ENCODE data around the gene FYCO1. TPM values are rescaled to one million over a fixed set of nuclear protein-coding genes. Genes with fewer than 3 reads are reported as not detected.

The FYCO1 gene
- total and polyA plus RNA-seq, 10 donors = 5.2 to 40.1 (median 30.5) TPM

DNA sequence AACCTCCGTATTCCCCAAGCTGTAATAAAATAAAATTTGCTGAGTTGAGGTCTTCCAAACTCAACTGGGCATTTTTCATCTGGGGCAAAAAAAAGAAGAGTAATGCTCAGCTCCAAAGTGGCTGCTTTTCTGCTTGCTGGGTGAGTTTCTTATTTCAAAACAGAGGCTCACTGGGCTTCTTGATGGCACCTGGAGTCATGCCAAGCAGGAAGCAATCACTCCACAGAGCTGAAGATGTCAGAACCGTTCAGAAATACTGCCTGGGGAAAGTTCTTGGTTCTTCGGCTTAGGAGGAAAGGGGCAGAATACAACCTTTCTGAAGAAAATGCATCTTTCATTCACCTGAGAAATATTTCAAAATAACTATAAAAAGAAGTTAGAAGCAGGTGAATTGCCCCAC is 105.2 kb downstream of the FYCO1 start:
- Histone ChIP-seq H3K27me3 (replicated peaks in 1 of 7) (no peaks in the 10 kb centered on the region), H3K4me1 (peaks cover 2 to 63% (median 17%) of the 10 kb centered on the region in 6 donors), H3K36me3 (no peaks in the 10 kb centered on the region), H3K4me3 (peak overlapping the region in 1 of 8 donors; percentile 0), H3K9me3 (no peaks in the 10 kb centered on the region), H3K27ac (no peak overlapping the region)
- TF ChIP-seq, protein P1, sequence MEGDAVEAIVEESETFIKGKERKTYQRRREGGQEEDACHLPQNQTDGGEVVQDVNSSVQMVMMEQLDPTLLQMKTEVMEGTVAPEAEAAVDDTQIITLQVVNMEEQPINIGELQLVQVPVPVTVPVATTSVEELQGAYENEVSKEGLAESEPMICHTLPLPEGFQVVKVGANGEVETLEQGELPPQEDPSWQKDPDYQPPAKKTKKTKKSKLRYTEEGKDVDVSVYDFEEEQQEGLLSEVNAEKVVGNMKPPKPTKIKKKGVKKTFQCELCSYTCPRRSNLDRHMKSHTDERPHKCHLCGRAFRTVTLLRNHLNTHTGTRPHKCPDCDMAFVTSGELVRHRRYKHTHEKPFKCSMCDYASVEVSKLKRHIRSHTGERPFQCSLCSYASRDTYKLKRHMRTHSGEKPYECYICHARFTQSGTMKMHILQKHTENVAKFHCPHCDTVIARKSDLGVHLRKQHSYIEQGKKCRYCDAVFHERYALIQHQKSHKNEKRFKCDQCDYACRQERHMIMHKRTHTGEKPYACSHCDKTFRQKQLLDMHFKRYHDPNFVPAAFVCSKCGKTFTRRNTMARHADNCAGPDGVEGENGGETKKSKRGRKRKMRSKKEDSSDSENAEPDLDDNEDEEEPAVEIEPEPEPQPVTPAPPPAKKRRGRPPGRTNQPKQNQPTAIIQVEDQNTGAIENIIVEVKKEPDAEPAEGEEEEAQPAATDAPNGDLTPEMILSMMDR (IDR thresholded peaks at IDR 0.05 in 8 of 11, conservative IDR thresholded peaks at IDR 0.05 in 3 of 11) = no peak
- TF ChIP-seq POLR2A (IDR thresholded peaks at IDR 0.05) = no peak
- TF ChIP-seq POLR2AphosphoS5 (IDR thresholded peaks at IDR 0.05) = no peak
- intact Hi-C loops (cut with DNase I; ENCODE audit: low total_unique reads) = no loop called here
- 23 to 32% (median 31%) methylated on average over 3 of the region's 3 CpGs for WGBS, 5 donors
- no peak for DNase-seq

DNA sequence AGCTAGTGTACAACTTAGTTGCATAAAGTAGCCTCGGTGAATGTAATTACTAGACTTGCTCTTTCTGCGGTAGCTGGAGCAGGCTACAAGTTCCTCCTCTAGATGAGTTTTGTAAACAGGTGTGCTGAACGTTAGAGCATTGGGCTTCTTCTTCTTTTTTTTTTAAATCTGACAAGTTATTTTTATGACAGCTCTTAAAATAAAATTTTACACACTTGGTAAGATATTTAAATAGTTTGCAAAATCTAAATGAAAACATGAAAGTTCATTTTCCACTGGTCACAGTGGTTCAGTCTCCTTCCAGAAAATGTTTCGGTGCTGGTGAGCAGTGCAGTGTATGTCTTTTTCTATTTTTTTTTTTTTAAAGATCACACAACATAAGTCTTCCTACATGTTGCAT is 106.3 kb downstream of the FYCO1 start:
- no peaks in the 10 kb centered on the region for H3K36me3 ChIP-seq
- intact Hi-C loops (cut with DNase I; ENCODE audit: low total_unique reads) = no loop called here
- H3K9me3 ChIP-seq = no peaks in the 10 kb centered on the region
- DNase-seq = no peak
- peak overlapping the region in 2 of 8 donors; percentile 23 to 44 for H3K27ac ChIP-seq
- H3K4me3 ChIP-seq = no peak overlapping the region
- TF ChIP-seq POLR2A (IDR thresholded peaks at IDR 0.05) = no peak
- TF ChIP-seq POLR2AphosphoS5 (IDR thresholded peaks at IDR 0.05) = no peak
- TF ChIP-seq, protein P1 (IDR thresholded peaks at IDR 0.05 in 8 of 11, conservative IDR thresholded peaks at IDR 0.05 in 3 of 11) = no peak
- 44 to 55% (median 53%) methylated on average over 4 of the region's 4 CpGs for WGBS, 5 donors
- H3K4me1 ChIP-seq = peaks cover 2 to 53% (median 14%) of the 10 kb centered on the region in 6 donors
- no peaks in the 10 kb centered on the region for H3K27me3 ChIP-seq (replicated peaks in 1 of 7)

DNA sequence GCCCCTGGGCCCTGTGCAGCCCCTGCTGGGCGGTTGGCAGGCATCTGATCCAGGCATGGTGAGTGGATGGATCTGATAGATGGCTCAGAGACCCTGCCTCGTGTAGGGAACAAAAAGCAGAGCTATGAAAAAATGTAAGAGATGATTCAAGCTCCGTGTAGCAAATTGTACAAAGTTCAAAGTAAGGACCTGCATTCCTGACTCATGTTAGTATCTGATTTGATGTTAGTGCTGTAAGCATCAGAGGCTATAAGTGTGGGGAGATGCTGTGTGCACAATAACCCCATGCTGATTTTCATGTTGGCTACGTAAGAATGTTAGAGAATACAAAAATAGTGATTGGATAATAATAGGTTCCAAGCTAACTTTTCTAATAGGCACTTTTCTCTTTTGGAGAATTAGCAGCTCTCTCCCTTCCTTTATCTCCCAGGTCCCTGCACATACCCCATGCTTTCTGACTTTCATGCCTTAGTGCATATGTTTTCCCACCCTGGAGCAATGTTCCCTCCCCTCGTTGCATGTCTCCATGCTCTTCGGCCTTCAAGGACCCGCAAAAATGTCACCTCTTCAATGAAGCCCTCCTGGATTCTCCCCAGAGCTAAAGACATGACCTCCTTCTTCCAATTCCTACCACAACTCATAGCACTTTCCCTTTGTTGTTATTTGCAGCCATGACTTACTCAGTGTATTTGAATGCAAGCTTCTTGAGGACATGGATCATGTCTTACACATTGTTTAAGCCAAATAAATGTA is 107.7 kb downstream of the FYCO1 start:
- DNase-seq = no peak
- peak overlapping the region in 1 of 8 donors; percentile 8 for H3K27ac ChIP-seq

DNA sequence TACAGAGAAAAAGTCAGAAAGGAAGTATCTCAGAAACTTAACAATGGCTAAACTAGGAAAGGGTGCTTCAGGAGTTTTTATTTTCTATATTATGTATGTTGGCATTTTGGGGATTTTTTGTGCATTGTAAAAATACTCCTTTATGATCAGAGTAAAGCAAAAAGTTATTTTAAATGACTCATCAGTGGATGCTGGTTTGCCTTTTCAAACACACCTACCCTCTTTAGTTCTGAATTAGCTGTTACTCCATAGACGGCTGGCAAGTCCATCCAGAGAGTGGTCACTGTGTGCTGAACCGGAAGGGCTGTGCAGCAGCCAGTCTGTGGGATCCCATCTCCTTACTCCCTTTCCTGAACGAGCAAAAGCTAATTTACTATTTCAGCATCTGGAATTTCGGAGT is 108.3 kb downstream of the FYCO1 start:
- H3K4me3 ChIP-seq = no peak overlapping the region
- H3K27ac ChIP-seq = no peak overlapping the region
- intact Hi-C loops (cut with DNase I; ENCODE audit: low total_unique reads) = no loop called here
- no peaks in the 10 kb centered on the region for H3K27me3 ChIP-seq (replicated peaks in 1 of 7)
- no peaks in the 10 kb centered on the region for H3K9me3 ChIP-seq
- no peaks in the 10 kb centered on the region for H3K36me3 ChIP-seq
- no peak for DNase-seq
- TF ChIP-seq POLR2A (IDR thresholded peaks at IDR 0.05) (no peak), POLR2AphosphoS5 (IDR thresholded peaks at IDR 0.05) (no peak)
- TF ChIP-seq, protein P1 (IDR thresholded peaks at IDR 0.05 in 8 of 11, conservative IDR thresholded peaks at IDR 0.05 in 3 of 11) = no peak
- peaks cover 2 to 33% (median 9%) of the 10 kb centered on the region in 6 donors for H3K4me1 ChIP-seq
- 79 to 88% (median 85%) methylated on average over 4 of the region's 4 CpGs for WGBS, 5 donors

More for the DNA sequence above, 107.7 kb downstream of the FYCO1 start:
- no peaks in the 10 kb centered on the region for H3K9me3 ChIP-seq
- H3K36me3 ChIP-seq = no peaks in the 10 kb centered on the region
- peak overlapping the region in 1 of 8 donors; percentile 3 for H3K4me3 ChIP-seq
- TF ChIP-seq POLR2AphosphoS5 (IDR thresholded peaks at IDR 0.05) = no peak
- no peak for TF ChIP-seq POLR2A (IDR thresholded peaks at IDR 0.05)
- TF ChIP-seq, protein P1 (IDR thresholded peaks at IDR 0.05 in 8 of 11, conservative IDR thresholded peaks at IDR 0.05 in 3 of 11) = no peak
- peaks cover 2 to 39% (median 10%) of the 10 kb centered on the region in 6 donors for H3K4me1 ChIP-seq
- H3K27me3 ChIP-seq (replicated peaks in 1 of 7) = no peaks in the 10 kb centered on the region
- WGBS, 5 donors = 69 to 85% (median 73%) methylated on average over 7 of the region's 7 CpGs
- intact Hi-C loops (cut with DNase I; ENCODE audit: low total_unique reads) = no loop called here
